KMS-11 (cell line): ENCODE results near the gene KRT10.

Source experiments
- H2AFZ ChIP-seq: fragments of 200-600 bp; sonication (generic); 2 replicates; pipeline ENCODE4 v1.6.1; 2016; ENCODE audit warnings: antibody characterized with exemption, mixed run types, low read depth
- H3K27ac ChIP-seq: fragments of 200-600 bp; sonication (generic); 2 replicates; pipeline ENCODE4 v1.6.1; 2016; ENCODE audit warnings: mild to moderate bottlenecking, mixed run types
- H3K27me3 ChIP-seq: fragments of 200-600 bp; sonication (generic); 2 replicates; pipeline ENCODE4 v1.6.1; 2017; ENCODE audit warnings: mild to moderate bottlenecking, low read depth, mixed run types, moderate library complexity; ENCODE audit not compliant: insufficient read depth
- H3K36me3 ChIP-seq: fragments of 200-600 bp; sonication (generic); 2 replicates; pipeline ENCODE4 v1.6.1; 2017; ENCODE audit warnings: mild to moderate bottlenecking, mixed run types; ENCODE audit not compliant: insufficient read depth
- H3K4me1 ChIP-seq: fragments of 200-600 bp; sonication (generic); 2 replicates; pipeline ENCODE4 v1.6.1; 2016; ENCODE audit warnings: mild to moderate bottlenecking, low read depth, mixed run types; ENCODE audit not compliant: poor library complexity, severe bottlenecking
- H3K4me2 ChIP-seq: fragments of 200-600 bp; sonication (generic); 2 replicates; pipeline ENCODE4 v1.7.0; 2016; ENCODE audit warnings: mild to moderate bottlenecking, mixed run types
- H3K4me3 ChIP-seq: fragments of 200-600 bp; sonication (generic); IDR thresholded peaks from 2 replicates; pipeline ENCODE4 v1.6.1; 2017; ENCODE audit warnings: low read depth, low read length, mixed read lengths; ENCODE audit not compliant: insufficient read depth
- H3K79me2 ChIP-seq: fragments of 200-600 bp; sonication (generic); 2 replicates; pipeline ENCODE4 v1.6.1; 2016; ENCODE audit warnings: low read depth, mixed run types; ENCODE audit not compliant: insufficient read depth
- H3K9ac ChIP-seq: fragments of 200-600 bp; sonication (generic); 2 replicates; pipeline ENCODE4 v1.6.1; 2016; ENCODE audit warnings: mild to moderate bottlenecking, mixed run types
- H4K20me1 ChIP-seq: fragments of 200-600 bp; sonication (generic); 2 replicates; pipeline ENCODE4 v1.6.1; 2016; ENCODE audit warnings: mild to moderate bottlenecking, mixed run types; ENCODE audit not compliant: insufficient read depth
- TF ChIP-seq, protein P1 (sequence below): fragments of 200-600 bp; sonication (generic); conservative IDR thresholded peaks from 2 replicates; pipeline ENCODE4 v1.6.1; 2017; ENCODE audit warnings: low read depth, mild to moderate bottlenecking, antibody characterized with exemption, low read length, moderate library complexity, mixed read lengths

KRT10 gene

GRCh38 chr17:40794466-40794865 lies 27.9 kb downstream of the KRT10 start:
- no peak overlapping the region for H2AFZ ChIP-seq
- H3K79me2 ChIP-seq: no peaks in the 10 kb centered on the region
- H3K4me2 ChIP-seq: no peak overlapping the region
- no peaks in the 10 kb centered on the region for H3K27me3 ChIP-seq
- H3K9ac ChIP-seq: no peak overlapping the region
- no peak overlapping the region for H3K4me3 ChIP-seq
- no peaks in the 10 kb centered on the region for H4K20me1 ChIP-seq
- no peaks in the 10 kb centered on the region for H3K36me3 ChIP-seq
- no peaks in the 10 kb centered on the region for H3K4me1 ChIP-seq
- H3K27ac ChIP-seq: no peak overlapping the region
- TF ChIP-seq, protein P1, sequence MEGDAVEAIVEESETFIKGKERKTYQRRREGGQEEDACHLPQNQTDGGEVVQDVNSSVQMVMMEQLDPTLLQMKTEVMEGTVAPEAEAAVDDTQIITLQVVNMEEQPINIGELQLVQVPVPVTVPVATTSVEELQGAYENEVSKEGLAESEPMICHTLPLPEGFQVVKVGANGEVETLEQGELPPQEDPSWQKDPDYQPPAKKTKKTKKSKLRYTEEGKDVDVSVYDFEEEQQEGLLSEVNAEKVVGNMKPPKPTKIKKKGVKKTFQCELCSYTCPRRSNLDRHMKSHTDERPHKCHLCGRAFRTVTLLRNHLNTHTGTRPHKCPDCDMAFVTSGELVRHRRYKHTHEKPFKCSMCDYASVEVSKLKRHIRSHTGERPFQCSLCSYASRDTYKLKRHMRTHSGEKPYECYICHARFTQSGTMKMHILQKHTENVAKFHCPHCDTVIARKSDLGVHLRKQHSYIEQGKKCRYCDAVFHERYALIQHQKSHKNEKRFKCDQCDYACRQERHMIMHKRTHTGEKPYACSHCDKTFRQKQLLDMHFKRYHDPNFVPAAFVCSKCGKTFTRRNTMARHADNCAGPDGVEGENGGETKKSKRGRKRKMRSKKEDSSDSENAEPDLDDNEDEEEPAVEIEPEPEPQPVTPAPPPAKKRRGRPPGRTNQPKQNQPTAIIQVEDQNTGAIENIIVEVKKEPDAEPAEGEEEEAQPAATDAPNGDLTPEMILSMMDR: no peak

DNA sequence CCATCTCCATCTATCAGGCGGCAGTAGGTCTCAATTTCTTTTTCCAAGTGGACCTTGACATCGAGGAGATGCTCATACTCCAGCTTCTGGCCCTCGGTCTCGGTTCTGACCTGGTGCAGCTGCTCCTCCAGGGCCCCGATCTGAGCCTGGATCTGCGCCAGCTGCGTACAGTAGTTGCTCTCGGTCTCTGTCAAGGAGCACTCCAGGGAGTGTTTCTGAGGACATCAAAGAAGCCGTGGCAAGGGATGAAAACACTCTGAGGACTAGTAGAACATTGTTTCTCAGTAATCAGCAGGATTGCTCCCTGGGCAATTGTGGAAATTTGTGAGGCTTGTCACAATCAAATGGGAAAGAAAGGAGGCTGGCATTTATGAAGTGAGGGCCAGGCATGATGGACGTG lies 28.6 kb downstream of the KRT10 start:
- Histone ChIP-seq H3K9ac (no peak overlapping the region), H3K79me2 (no peaks in the 10 kb centered on the region), H3K4me3 (no peak overlapping the region), H3K27ac (no peak overlapping the region), H3K36me3 (no peaks in the 10 kb centered on the region), H3K4me1 (no peaks in the 10 kb centered on the region), H2AFZ (no peak overlapping the region), H3K4me2 (no peak overlapping the region), H3K27me3 (no peaks in the 10 kb centered on the region), H4K20me1 (no peaks in the 10 kb centered on the region)
- TF ChIP-seq, protein P1: no peak

DNA sequence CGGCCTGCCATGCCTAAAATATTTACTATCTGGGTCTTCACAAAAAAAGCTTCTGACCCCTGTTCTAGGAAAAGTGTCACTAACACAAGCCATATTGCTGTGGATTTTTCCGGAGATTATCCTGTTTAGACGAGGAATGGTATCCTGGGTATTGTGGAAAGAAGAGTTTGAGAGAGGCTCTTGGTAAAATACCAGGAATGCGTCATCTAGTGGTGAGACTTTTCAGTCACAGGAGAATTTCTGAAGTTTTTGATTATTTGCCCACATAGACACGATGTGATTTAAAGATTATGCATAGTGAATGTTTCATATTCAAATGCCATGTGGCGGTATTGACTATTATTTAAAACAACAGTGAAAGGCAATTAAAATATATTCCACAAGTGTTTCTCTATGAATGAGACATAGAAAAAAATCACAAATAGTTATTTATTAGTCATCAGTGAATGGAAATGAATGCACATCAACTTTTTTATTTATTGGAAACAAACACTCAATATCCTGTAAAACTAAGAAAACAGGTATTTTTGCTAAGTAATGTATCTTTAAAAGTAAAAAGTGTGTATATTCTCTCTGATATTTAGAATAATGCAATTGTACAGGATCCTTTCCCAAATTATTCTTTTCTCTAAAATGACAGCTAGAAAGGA lies 30.5 kb downstream of the KRT10 start:
- Histone ChIP-seq H3K36me3 (no peaks in the 10 kb centered on the region), H3K27me3 (no peaks in the 10 kb centered on the region), H3K4me2 (no peak overlapping the region), H3K27ac (no peak overlapping the region), H3K9ac (no peak overlapping the region), H3K79me2 (no peaks in the 10 kb centered on the region), H3K4me1 (no peaks in the 10 kb centered on the region), H2AFZ (no peak overlapping the region), H3K4me3 (no peak overlapping the region), H4K20me1 (no peaks in the 10 kb centered on the region)
- TF ChIP-seq, protein P1: 0 out of 2 replicates have a peak, but pooled peaks have one; percentile 20

DNA sequence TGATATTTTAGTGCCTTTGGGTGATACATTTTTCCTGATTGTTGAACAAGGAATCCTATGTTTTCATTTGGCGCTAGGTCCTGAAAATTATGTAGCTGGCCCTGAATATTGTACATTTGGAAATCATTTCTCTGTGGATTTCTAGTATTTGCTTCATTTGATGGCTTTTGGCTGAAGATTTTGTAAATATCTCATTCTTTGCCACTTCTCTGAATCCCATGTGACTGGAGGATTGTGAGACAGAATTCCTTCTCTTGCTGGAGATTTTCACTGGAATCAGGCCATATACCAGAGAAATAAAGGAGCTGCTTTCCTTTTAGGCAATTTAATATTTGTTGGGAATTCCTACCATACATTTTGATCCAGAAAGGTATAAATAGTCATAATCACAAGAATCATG lies 31.3 kb downstream of the KRT10 start:
- Histone ChIP-seq H3K9ac (no peak overlapping the region), H3K4me2 (no peak overlapping the region), H2AFZ (no peak overlapping the region), H3K4me3 (no peak overlapping the region), H3K79me2 (no peaks in the 10 kb centered on the region), H3K4me1 (no peaks in the 10 kb centered on the region), H3K27me3 (no peaks in the 10 kb centered on the region), H3K27ac (no peak overlapping the region), H3K36me3 (no peaks in the 10 kb centered on the region), H4K20me1 (no peaks in the 10 kb centered on the region)
- TF ChIP-seq, protein P1: no peak
